K562 (cell line): ENCODE measurements around the gene RASL10B. TPM values are rescaled to one million over a fixed set of nuclear protein-coding genes. Genes with fewer than 3 reads are reported as not detected.

Experiments used
- ATAC-seq: fragments of 200-7000 bp; cut with Tn5 transposase; 3 replicates; pipeline ENCODE4 v1.9.1; 2020; ENCODE audit warnings: moderate library complexity
- BruUV-seq: library from RNA; stranded (reverse); fragments of 400-500 nt; replicated peaks from 2 replicates; lab custom pipeline; 2021; lab: Mats Ljungman, UMichigan
- CTCF ChIA-PET: fragments of 300-600 bp; formaldehyde crosslinking; extraction: SDS; loops from one replicate; lab custom pipeline; 2021; ENCODE audit warnings: low intra/inter-chr PET ratio; lab: Yijun Ruan, JAX
- POLR2A ChIA-PET: fragments of 300-600, 350-650 bp; sonication (Branson Sonifier 250); formaldehyde crosslinking; extraction: SDS; loops from one replicate; lab custom pipeline; 2021; ENCODE audit warnings: antibody characterized with exemption, inconsistent platforms; lab: Yijun Ruan, JAX
- DNase-seq, 4 experiments: peaks; one replicate each; pipeline versions ENCODE4 v3.0.0 to v3.0.0-alpha.2; 2011 to 2018; ENCODE audit warnings: low spot score in 3 of 4, mixed read lengths in 3 of 4; ENCODE audit errors: extremely low read depth in 1 of 4
- FAIRE-seq: peaks from 2 replicates; lab custom pipeline; 2011; peaks lifted over from hg19 to GRCh38; lab: Jason Lieb, UNC
- H2AFZ ChIP-seq: 2 replicates; pipeline ENCODE4 v1.6.0; 2011; ENCODE audit warnings: low read depth, low read length, control low read depth, inconsistent platforms
- H3K27ac ChIP-seq: fragments of 200-600 bp; 3 replicates; pipeline ENCODE4 v1.8.0; 2011; ENCODE audit warnings: low read depth, mild to moderate bottlenecking, control low read depth, inconsistent platforms, low read length, moderate library complexity, mixed read lengths; ENCODE audit errors: extremely low read depth
- H3K27me3 ChIP-seq, 2 experiments: fragments of 300-600 bp in 1 of 2; 2 replicates in 1 of 2; 3 replicates in 1 of 2; pipeline versions ENCODE4 v1.6.0 to v1.8.0; 2011; ENCODE audit warnings: inconsistent platforms in 2 of 2, low read length in 2 of 2, mild to moderate bottlenecking in 1 of 2, mixed read lengths in 1 of 2, moderate library complexity in 1 of 2; ENCODE audit not compliant: control insufficient read depth in 2 of 2, insufficient read depth in 2 of 2
- H3K36me3 ChIP-seq: fragments of 300-600 bp; 3 replicates; pipeline ENCODE4 v1.8.0; 2011; ENCODE audit warnings: mild to moderate bottlenecking, low read length, inconsistent platforms; ENCODE audit not compliant: control insufficient read depth, insufficient read depth
- H3K4me1 ChIP-seq, 2 experiments: fragments of 200-600 bp in 1 of 2; replicated peaks in 1 of 2; 2 replicates in 1 of 2; 3 replicates in 1 of 2; pipeline versions ENCODE4 v1.5.1 to v1.8.0; 2011; ENCODE audit warnings: inconsistent platforms in 2 of 2, low read length in 2 of 2, mild to moderate bottlenecking in 1 of 2, mixed read lengths in 1 of 2, moderate library complexity in 1 of 2; ENCODE audit not compliant: control insufficient read depth in 2 of 2, insufficient read depth in 2 of 2
- H3K4me2 ChIP-seq: 2 replicates; pipeline ENCODE4 v1.6.1; 2011; ENCODE audit warnings: low read length, control low read depth, inconsistent platforms, mixed read lengths; ENCODE audit not compliant: insufficient read depth
- H3K4me3 ChIP-seq: fragments of 200-600 bp; sonication (generic), shearing (Covaris generic); 2 replicates; pipeline ENCODE4 v1.5.1; 2016; ENCODE audit warnings: control low read depth, inconsistent platforms
- H3K79me2 ChIP-seq: fragments of 200-600 bp; 3 replicates; pipeline ENCODE4 v1.8.0; 2011; ENCODE audit warnings: low read length, inconsistent platforms; ENCODE audit not compliant: control insufficient read depth, insufficient read depth
- H3K9ac ChIP-seq, 2 experiments: 2 replicates each; pipeline versions ENCODE4 v1.6.0 to v1.6.1; 2011; ENCODE audit warnings: low read depth in 2 of 2, low read length in 2 of 2, control low read depth in 1 of 2, inconsistent platforms in 1 of 2, mild to moderate bottlenecking in 1 of 2, mixed read lengths in 1 of 2; ENCODE audit not compliant: insufficient read depth in 1 of 2
- H3K9me1 ChIP-seq: one replicate; pipeline ENCODE4 v1.6.0; 2011; ENCODE audit warnings: inconsistent platforms, mild to moderate bottlenecking, low read length, moderate library complexity; ENCODE audit not compliant: control insufficient read depth, insufficient read depth
- H3K9me3 ChIP-seq: replicated peaks from 2 replicates; pipeline ENCODE4 v1.5.1; 2011; ENCODE audit warnings: low read depth, low read length, inconsistent platforms; ENCODE audit not compliant: control insufficient read depth, insufficient read depth
- H4K20me1 ChIP-seq: replicated peaks from 2 replicates; pipeline ENCODE4 v1.6.1; 2011; ENCODE audit warnings: low read length, inconsistent platforms, mixed read lengths; ENCODE audit not compliant: control insufficient read depth, insufficient read depth
- CHAMP1 ChIP-seq: fragments of 450-650 bp; IDR thresholded peaks from 2 replicates; pipeline ENCODE4 v1.6.1; 2016; ENCODE audit warnings: mild to moderate bottlenecking
- IFI16 ChIP-seq: fragments of 250-450 bp; sonication (Bioruptor Pico); IDR thresholded peaks from 2 replicates; pipeline ENCODE4 v2.1.2; 2022; ENCODE audit warnings: mild to moderate bottlenecking, inconsistent platforms
- NCOA1 ChIP-seq: fragments of 450-650 bp; IDR thresholded peaks from 2 replicates; pipeline ENCODE4 v1.6.1; 2016; ENCODE audit warnings: low read depth
- NRF1 ChIP-seq, 2 experiments: fragments of 450-650 bp; IDR thresholded peaks in 1 of 2; conservative IDR thresholded peaks in 1 of 2; 2 replicates each; pipeline ENCODE4 v1.6.1; 2014; ENCODE audit warnings: mild to moderate bottlenecking in 2 of 2
- SMARCA4 ChIP-seq: fragments of 450-650 bp; IDR thresholded peaks from 2 replicates; pipeline ENCODE4 v1.6.1; 2016
- ZNF133 ChIP-seq: fragments of 250-450 bp; sonication (Bioruptor Pico); IDR thresholded peaks from 2 replicates; pipeline ENCODE4 v1.4.0; 2020; ENCODE audit warnings: mild to moderate bottlenecking
- ZNF212 ChIP-seq: fragments of 450-650 bp; formaldehyde crosslinking; IDR thresholded peaks from 2 replicates; pipeline ENCODE4 v1.4.0; 2020; ENCODE audit warnings: mild to moderate bottlenecking
- WGBS: fragments of 100-300 bp; shearing (Covaris generic); methylation state at CpG from one replicate; pipeline ENCODE4 v1.1.6; 2016; ENCODE audit warnings: low coverage, mixed read lengths; ENCODE audit not compliant: insufficient coverage; ENCODE audit errors: missing lambda C conversion rate; 5-methylcytosine and 5-hydroxymethylcytosine counted together
- in situ Hi-C: fragments of 300-500 bp; cut with MboI; formaldehyde crosslinking; loops from 4 replicates; pipeline ENCODE4 v1.15.0; 2018; ENCODE audit warnings: inconsistent platforms, mixed read lengths
- intact Hi-C: fragments of 100-400 bp; cut with micrococcal nuclease; formaldehyde crosslinking; loops from 2 replicates; pipeline ENCODE4 v1.14.2; 2022
- polyA plus RNA-seq, 8 experiments: library from polyadenylated mRNA; depleted of rRNA in 4 of 8; stranded (reverse) in 5 of 8; unstranded in 3 of 8; fragments of >200 nt; fragmentation: Nextera tagmentation in 2 of 8; fragmentation: Illumina TruSeq in 1 of 8; extraction: Ambion mirVana in 2 of 8; extraction: Trizol in 1 of 8; gene quantifications; 2 replicates each; pipeline versions ENCODE4 v1.2.1 to v1.2.3, GENCODE V29; 2011 to 2014; ENCODE audit warnings: inconsistent platforms in 1 of 8, missing spikeins in 1 of 8
- total RNA-seq, 7 experiments: library from RNA; depleted of rRNA in 6 of 7; stranded (reverse); fragments of >200 nt in 6 of 7; fragmentation: Illumina TruSeq in 2 of 7; extraction: Trizol in 2 of 7; gene quantifications; 2 replicates each; pipeline versions ENCODE4 v1.2.1 to v1.2.3, GENCODE V29; 2011 to 2021; ENCODE audit warnings: low replicate concordance in 1 of 7

The RASL10B gene
- total and polyA plus RNA-seq, 9 of the 15 experiments (the other 6 are each of a cell fraction or from before 2014, with no cell fraction given), result 0.04 to 0.31 (median 0.14) TPM; not detected in 2

- BruUV-seq, result TSS peak; percentile 40
- FAIRE-seq (no peak), DNase-seq (no peak), ATAC-seq (no peak)
- no peak overlapping the region for H3K27ac ChIP-seq
- intact Hi-C loops (no loop called here), in situ Hi-C loops (loop anchor here (25.0 kb wide), 1 partner anchor 1288 kb away; no protein-coding TSS in a partner anchor)
- no peak overlapping the region for H2AFZ ChIP-seq
- H3K9me3 ChIP-seq, result no peaks in the 10 kb centered on the region
- H3K4me3 ChIP-seq, result no peak overlapping the region
- no peaks in the 10 kb centered on the region for H3K4me1 ChIP-seq
- H3K27me3 ChIP-seq, result no peaks in the 10 kb centered on the region
- H3K36me3 ChIP-seq, result peaks cover 66% of the 10 kb centered on the region
- WGBS, result 89% methylated on average over 2 of the region's 2 CpGs
- no peak overlapping the region for H3K9ac ChIP-seq
- no peaks in the 10 kb centered on the region; the same call in 1 of the 2 replicates for H4K20me1 ChIP-seq
- H3K79me2 ChIP-seq, result no peaks in the 10 kb centered on the region
- H3K4me2 ChIP-seq, result no peak overlapping the region
- POLR2A ChIA-PET, result no interaction called here
- TF ChIP-seq SMARCA4, result no peak
- no peak for TF ChIP-seq IFI16 (CRISPR knock-in tag)
- TF ChIP-seq NCOA1, result no peak
- no peak for TF ChIP-seq ZNF212
- TF ChIP-seq CHAMP1, result no peak
- no peak for TF ChIP-seq ZNF133
- no peak for TF ChIP-seq NRF1 (conservative IDR thresholded peaks at IDR 0.05 in 1 of 2, IDR thresholded peaks at IDR 0.05 in 1 of 2)
- no peaks in the 10 kb centered on the region for H3K9me1 ChIP-seq
- CTCF ChIA-PET, result no interaction called here
Measured at GRCh38 chr17:35725802-35726126, 5.7 kb upstream of the RASL10B start.
